Dedifferentiated amniotic fluid mesenchymal stem cell (primary cell): ENCODE measurements around the gene NPM1.
"Not testable (repeated sequence)": the region's sequence is repeated elsewhere in the genome, so short reads cannot be mapped to it uniquely, and the experiment has no call there.

Experiments
- DNase-seq: peaks from one replicate; pipeline ENCODE4 v3.0.0-alpha.2; 2016; ENCODE audit errors: extremely low spot score

Gene NPM1

DNA sequence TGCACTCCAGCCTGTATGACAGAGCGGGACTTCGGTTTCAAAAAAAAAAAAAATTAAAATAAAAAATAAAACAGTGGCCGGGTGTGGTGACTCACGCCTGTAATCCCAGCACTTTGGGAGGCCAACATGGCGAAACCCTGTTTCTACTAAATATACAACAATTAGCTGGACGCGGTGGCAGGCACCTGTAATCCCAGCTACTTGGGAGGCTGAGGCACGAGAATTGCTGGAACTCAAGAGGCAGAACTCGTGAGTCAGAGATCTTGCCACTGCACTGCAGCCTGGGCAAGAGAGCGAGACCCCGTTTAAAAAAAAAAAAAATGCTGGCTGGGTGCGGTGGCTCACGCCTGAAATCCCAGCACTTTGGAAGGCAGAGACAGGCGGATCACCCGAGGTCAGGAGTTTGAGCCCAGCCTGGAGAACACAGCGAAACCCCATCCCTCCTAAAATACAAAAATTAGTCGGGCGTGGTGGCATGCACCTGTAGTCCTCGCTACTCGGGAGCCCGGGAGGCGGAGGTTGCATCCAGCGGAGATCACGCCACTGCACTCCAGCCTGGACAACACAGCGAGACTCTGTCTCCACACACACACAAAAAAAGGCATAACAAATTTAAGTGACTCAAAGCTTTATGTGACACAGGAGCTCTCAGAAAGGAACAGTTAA, 1.5 kb upstream of the NPM1 start:
- no peak for DNase-seq

DNA sequence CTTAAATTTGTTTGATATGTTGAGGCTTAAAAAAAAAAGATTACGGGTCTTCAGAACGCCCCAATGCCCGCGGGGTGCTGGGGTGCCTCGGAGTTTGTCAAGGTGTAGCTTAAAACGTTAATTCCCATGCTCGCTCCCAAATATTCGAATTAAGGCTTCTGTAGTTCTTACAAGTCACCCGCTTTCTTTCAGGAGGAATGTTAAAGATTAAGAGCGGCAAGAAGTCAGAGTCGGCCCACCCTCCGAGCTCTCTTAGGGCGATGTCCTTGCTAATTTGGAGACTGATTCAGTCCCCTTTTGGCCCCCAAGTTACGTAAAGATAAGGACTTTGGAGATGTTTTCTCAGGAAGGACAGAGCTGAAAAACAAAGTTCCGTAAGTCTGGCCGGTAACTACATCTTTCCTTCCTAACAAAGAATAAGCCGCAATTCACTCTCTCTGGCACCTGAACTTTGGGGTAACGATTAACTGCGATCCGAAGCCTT, 746 bp upstream of the NPM1 start:
- DNase-seq = no peak

GRCh38 chr5:171387970-171388815, 544 bp downstream of the NPM1 start:
- peak; percentile 66 for DNase-seq

GRCh38 chr5:171388816-171389168, 1.1 kb downstream of the NPM1 start:
- no peak for DNase-seq

- no peak for DNase-seq
These were observed 3.4 kb downstream of the NPM1 start for GRCh38 chr5:171390883-171391677.

DNA sequence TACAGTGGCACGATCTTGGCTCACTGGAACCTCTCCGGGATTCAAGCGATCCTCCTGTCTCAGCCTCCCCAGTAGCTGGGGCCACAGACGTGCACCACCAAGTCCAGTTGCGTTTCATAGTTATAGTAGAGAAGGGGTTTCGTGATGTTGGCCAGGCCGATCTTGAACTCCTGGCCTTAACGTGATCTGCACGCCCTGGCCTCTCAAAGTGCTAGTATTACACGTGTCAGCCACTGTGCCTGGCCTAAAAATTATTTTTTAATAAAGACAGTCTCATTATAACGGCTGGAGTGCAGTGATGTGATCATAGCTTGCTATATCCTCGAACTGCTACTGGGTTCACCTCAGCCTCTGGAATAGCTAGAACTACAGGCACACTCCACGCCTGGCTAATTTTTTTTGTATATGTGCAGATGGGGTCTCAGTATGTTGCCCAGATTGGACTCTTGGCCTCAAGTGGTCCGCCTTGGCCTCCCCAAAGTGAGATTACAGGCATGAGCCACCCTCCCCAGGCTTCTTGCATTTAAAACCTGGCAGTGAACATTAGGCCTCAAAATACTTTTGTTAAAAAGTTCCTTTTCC, 4.4 kb downstream of the NPM1 start:
- no peak for DNase-seq

DNA sequence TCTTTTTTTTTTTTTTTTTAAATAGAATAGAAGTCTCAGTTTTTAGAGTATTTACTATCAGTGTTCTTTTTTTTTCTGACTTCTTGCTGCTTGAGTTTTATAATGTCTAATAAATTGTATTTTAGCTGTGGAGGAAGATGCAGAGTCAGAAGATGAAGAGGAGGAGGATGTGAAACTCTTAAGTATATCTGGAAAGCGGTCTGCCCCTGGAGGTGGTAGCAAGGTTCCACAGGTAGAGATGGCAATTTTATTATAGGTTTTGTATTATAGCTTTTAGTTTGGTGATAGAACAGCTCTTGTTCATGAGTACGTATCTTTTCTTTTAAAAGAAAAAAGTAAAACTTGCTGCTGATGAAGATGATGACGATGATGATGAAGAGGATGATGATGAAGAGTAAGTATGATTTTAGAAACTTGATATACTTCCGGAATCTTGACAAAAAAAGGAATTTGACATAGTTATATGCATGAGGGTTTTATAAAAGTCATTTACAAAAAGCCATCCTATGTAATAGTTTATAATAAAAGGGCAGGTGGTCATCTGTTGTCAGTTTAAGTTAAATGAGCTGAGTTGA, 5.0 kb downstream of the NPM1 start:
- DNase-seq = no peak

GRCh38 chr5:171395042-171395441, 7.4 kb downstream of the NPM1 start:
- no peak for DNase-seq

DNA sequence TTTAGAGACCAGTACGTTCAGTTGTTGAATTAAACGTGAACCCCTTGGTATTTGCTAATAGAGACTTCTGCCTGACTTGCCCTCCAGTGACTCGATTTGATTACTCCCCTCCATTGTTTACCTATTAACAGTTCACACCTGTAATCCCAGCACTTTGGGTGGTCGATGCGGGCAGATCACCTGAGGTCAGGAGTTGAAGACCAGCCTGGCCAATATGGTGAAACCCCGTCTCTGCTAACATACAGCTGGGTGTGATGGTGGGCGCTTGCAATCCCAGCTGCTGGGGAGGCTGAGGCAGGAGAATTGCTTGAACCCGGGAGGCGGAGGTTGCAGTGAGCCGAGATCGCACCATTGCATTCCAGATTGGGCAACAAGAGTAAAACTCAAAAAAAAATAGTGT, 8.9 kb downstream of the NPM1 start:
- not testable (repeated sequence) for DNase-seq

DNA sequence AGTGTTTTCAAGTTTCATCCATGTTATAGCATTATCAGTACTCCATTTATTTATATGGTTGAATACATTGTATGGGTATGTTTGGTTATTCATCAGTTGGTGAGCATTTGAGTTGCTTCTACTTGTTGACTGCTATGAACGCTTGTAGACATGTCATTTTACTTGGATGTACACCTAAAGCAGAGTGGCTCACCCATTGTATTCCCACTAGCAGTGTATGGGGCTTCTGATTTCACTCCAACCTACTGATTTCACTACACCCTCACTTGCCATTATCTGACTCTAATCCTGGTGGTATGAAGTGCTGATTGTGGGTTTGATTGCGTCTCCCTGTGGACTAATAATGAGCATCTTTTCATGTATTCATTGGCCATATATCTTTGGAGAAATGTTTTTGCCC, 9.5 kb downstream of the NPM1 start:
- no peak for DNase-seq

DNA sequence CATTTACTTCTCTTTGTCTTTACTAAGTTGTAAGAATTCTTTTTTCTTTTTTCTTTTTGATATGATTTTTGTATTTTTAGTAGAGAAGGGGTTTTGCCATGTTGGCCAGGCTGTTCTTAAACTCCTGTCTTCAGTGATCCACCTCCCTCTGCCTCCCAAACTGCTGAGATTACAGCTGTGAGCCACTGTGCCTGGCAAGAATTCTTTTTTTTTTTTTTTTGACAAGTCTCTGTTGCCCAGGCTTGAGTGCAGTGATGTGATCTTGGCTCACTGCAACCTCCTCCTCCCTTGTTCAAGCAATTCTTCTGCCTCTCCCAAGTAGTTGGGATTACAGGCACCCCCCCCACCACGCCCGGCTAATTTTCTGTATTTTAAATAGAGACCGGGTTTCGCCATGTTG, 9.9 kb downstream of the NPM1 start:
- DNase-seq = no peak

- not testable (repeated sequence) for DNase-seq
These were observed 11.0 kb downstream of the NPM1 start for GRCh38 chr5:171398660-171399059.

GRCh38 chr5:171400169-171400568, 12.5 kb downstream of the NPM1 start:
- DNase-seq = no peak

- no peak for DNase-seq
These were observed 13.7 kb downstream of the NPM1 start for GRCh38 chr5:171401167-171401947.

- not testable (repeated sequence) for DNase-seq
These were observed 15.1 kb downstream of the NPM1 start for GRCh38 chr5:171402751-171403150.

DNA sequence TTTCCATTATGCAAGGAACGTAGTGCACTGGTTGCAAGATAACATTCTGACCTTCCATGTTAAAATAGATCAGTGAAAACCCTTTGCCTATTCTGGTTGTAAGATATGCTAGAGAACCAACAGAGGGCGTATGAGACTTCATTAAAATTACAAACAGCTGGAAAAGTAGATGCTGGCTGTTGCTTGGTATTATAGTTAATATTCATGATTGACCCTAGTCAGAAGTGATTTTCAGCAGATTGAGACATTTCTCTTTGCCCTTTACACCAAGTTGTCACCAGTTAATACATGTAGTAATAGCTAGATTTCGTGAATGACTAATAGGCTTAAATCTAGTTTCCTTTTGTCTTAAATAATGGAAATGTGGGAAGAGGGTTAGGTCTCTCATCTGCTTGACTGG, 18.0 kb downstream of the NPM1 start:
- DNase-seq = peak; percentile 44

- no peak for DNase-seq
These were observed 19.6 kb downstream of the NPM1 start for GRCh38 chr5:171407234-171407633.

DNA sequence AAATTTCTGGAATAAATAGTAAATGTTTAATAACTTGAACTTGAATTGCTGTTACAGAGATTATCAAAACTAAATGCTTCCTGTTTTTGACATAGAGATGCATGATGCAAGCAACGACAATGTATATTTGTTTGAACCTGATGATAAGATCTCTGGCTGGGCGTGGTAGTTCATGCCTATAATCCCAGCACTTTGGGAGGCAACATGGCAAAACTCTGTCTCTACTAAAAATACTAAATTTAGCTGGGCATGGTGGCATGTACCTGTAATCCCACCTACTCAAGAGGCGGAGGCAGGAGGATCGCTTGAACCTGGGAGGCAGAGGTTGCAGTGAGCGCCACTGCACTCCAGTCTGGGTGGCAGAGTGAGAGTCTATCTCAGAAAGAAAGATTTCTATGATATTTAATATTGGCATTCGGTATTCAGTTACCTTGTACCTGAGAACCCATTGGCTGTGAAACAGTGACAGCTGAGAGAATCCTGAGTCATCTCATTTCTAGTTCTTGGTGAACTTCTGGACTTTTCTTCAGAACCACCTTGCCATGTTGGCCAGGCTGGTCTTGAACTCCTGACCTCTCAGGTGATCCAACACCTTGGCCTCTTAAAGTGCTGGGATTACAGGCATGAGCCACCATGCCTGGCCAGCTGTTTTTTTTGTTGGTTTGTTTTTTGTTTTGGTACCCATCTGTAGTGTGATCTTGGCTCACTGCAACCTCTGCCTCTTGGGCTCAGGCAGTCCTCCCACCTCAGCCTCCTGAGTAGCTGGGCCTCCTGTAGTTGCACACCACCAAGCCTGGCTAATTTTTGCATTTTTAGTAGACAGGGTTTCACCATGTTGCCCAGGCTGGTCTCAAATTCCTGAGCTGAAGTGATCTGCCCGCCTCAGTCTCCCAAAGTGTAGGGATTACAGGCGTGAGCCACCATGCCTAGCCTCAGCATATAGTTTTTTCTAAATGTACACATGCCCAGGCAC, 21.8 kb downstream of the NPM1 start:
- DNase-seq = no peak

DNA sequence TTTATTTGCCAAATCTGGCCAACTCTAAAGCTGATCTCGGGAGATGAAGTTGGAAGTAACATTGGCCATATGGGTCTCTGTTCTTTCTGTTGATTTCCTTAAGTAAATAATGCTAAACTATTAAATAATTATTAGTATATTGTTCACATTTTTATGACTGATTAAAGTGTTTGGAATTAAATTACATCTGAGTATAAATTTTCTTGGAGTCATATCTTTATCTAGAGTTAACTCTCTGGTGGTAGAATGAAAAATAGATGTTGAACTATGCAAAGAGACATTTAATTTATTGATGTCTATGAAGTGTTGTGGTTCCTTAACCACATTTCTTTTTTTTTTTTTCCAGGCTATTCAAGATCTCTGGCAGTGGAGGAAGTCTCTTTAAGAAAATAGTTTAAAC, 22.5 kb downstream of the NPM1 start:
- DNase-seq = no peak

GRCh38 chr5:171412186-171412585, 24.5 kb downstream of the NPM1 start:
- DNase-seq = no peak
